Endothelial cell of umbilical vein (primary cell): ENCODE data around the gene SPRN.

ENCODE experiments used
- CTCF ChIP-seq, 2 donors: IDR thresholded peaks; 1 replicate in 1 of 2; 2 replicates in 1 of 2; pipeline ENCODE4 v1.5.1; 2011; ENCODE audit warnings: low read length in 2 of 2, mild to moderate bottlenecking in 2 of 2, moderate library complexity in 2 of 2, control low read depth in 1 of 2, inconsistent platforms in 1 of 2, low read depth in 1 of 2; ENCODE audit not compliant: insufficient read depth in 1 of 2; ENCODE audit errors: extremely low read depth in 1 of 2
- EZH2 ChIP-seq: IDR thresholded peaks from 2 replicates; pipeline ENCODE4 v1.6.1; 2012; ENCODE audit warnings: borderline replicate concordance, low read depth, mild to moderate bottlenecking, moderate library complexity, low read length, inconsistent platforms; ENCODE audit not compliant: severe bottlenecking
- POLR2A ChIP-seq: IDR thresholded peaks from 2 replicates; pipeline ENCODE4 v1.6.1; 2012; ENCODE audit warnings: low read depth, mild to moderate bottlenecking, control low read depth, low read length
- POLR2AphosphoS5 ChIP-seq: IDR thresholded peaks from 2 replicates; pipeline ENCODE4 v1.6.1; 2012; ENCODE audit warnings: low read depth, mild to moderate bottlenecking, control low read depth, low read length, moderate library complexity; ENCODE audit not compliant: insufficient read depth

- no peak for TF ChIP-seq CTCF (IDR thresholded peaks at IDR 0.05; ENCODE audit: extremely low read depth in 1 of 2, insufficient read depth in 1 of 2, low read depth in 1 of 2, low read length in 2 of 2)
- no peak for TF ChIP-seq POLR2AphosphoS5
- no peak for TF ChIP-seq EZH2
- no peak for TF ChIP-seq POLR2A
Observed at GRCh38 chr10:133405844-133406527, 18.4 kb downstream of the SPRN start.
